ENCODE results near the gene JAZF1. TPM values are rescaled to one million over a fixed set of nuclear protein-coding genes. Genes with fewer than 3 reads are reported as not detected.

Gene JAZF1
- total and polyA plus RNA-seq, 2 of the 8 experiments (the other 6 are each of a cell fraction or from before 2014, with no cell fraction given) = 2.6 to 21.8 TPM

DNA sequence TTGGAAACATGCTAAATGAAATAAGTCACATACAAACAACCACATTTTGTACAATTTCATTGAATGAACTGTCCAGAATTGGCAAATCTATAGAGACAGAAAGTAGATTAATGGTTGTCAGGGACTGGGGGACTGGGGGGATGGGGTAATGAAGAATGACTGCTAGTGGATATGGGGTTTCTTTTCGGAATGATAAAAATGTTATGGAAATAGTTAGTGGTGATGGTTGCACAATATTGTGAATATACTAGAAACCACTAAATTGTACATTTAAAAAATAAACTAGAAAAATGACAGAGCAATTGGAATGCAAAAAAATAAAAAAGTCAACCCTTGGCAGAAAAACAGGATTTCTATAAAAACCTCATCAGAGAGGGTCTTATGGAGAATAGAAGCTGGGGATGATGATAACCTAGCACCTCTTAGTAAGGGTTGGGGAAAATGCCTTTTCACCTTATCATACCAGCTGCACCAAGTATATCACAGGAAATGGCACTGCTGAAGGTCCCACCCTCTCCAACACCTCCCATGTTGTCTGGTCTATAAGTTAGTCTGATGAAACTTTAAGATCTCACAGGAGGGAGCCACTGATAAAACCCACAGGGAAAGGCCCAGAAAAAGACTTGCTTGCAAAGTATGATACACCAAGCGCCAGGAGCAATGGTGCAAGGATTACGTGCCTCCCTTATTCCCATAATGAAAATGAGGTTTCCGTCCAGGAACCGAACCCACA is 23.1 kb upstream of the JAZF1 start:
- H2BK5ac ChIP-seq (ENCODE audit: low read depth, low read length) = no peak overlapping the region
- H3K4me1 ChIP-seq (replicated peaks in 1 of 4; ENCODE audit: control insufficient read depth in 3 of 4, insufficient read depth in 4 of 4, low read length in 3 of 4) = no peaks in the 10 kb centered on the region
- H4K20me1 ChIP-seq (replicated peaks in 1 of 2; ENCODE audit: control insufficient read depth in 1 of 2, insufficient read depth in 2 of 2, low read length in 2 of 2) = no peaks in the 10 kb centered on the region
- H4K5ac ChIP-seq (ENCODE audit: insufficient read length, low read depth, low read length) = no peak overlapping the region
- TF ChIP-seq TCF12 (IDR thresholded peaks at IDR 0.05; ENCODE audit: low read depth, low read length) = no peak
- H3K27ac ChIP-seq (ENCODE audit: low read depth, low read length) = no peak overlapping the region
- ChIA-PET CTCF (ENCODE audit: partially characterized antibody) (interaction anchor here (2.5 kb wide), 1 partner anchor 20 kb away, joined by 7 read pairs; no protein-coding TSS in a partner anchor), POLR2A (ENCODE audit: partially characterized antibody) (no interaction called here)
- no peak overlapping the region for H2BK120ac ChIP-seq (replicated peaks; ENCODE audit: low read depth, low read length)
- H3K4me2 ChIP-seq (ENCODE audit: insufficient read depth in 1 of 2, low read depth in 2 of 2, low read length in 2 of 2) = no peak overlapping the region
- H3K9ac ChIP-seq (replicated peaks in 1 of 4; ENCODE audit: extremely low read depth in 1 of 4, low read depth in 3 of 4, low read length in 3 of 4) = no peak overlapping the region
- H2AFZ ChIP-seq (ENCODE audit: low read length) = no peak overlapping the region
- H2BK20ac ChIP-seq (ENCODE audit: low read length) = no peak overlapping the region
- H3K56ac ChIP-seq (replicated peaks; ENCODE audit: insufficient read length, low read depth, low read length) = no peak overlapping the region
- 98 to 100% methylated on average over 1 to 5 of the region's 5 CpGs for WGBS, 2 experiments (ENCODE audit: extremely low coverage in 1 of 2, insufficient coverage in 1 of 2, insufficient read length in 1 of 2, insufficient replicate concordance in 2 of 2, low coverage in 1 of 2, low lambda C conversion rate in 2 of 2, missing lambda C conversion rate in 1 of 2)
- no peaks in the 10 kb centered on the region for H3K79me2 ChIP-seq (ENCODE audit: control insufficient read depth in 1 of 2, insufficient read depth in 2 of 2, low read length in 2 of 2)
- H3K14ac ChIP-seq (ENCODE audit: insufficient read length) = no peak overlapping the region
- H4K8ac ChIP-seq (ENCODE audit: extremely low read depth, insufficient read depth, low read length) = no peak overlapping the region
- no peak overlapping the region for H3K4me3 ChIP-seq (ENCODE audit: extremely low read depth in 1 of 4, insufficient read depth in 2 of 4, low read depth in 3 of 4, low read length in 4 of 4)
- H3K9me3 ChIP-seq (ENCODE audit: insufficient read depth in 2 of 2, low read depth in 1 of 2, low read length in 1 of 2) = no peaks in the 10 kb centered on the region
- no peak overlapping the region for H3K23ac ChIP-seq (ENCODE audit: insufficient read length)
- H2BK12ac ChIP-seq (ENCODE audit: low read depth, low read length) = no peak overlapping the region
- no peak overlapping the region for H3K4ac ChIP-seq (replicated peaks; ENCODE audit: insufficient read length, low read depth, low read length)
- H2AK5ac ChIP-seq (ENCODE audit: low read depth, low read length) = no peak overlapping the region
- no peaks in the 10 kb centered on the region; the same call in 1 of the 2 replicates for H3K23me2 ChIP-seq (ENCODE audit: low read depth, low read length)
- no peaks in the 10 kb centered on the region for H3K79me1 ChIP-seq (ENCODE audit: low read depth, low read length)
- H3K27me3 ChIP-seq (replicated peaks in 1 of 4; ENCODE audit: control insufficient read depth in 3 of 4, extremely low read depth in 1 of 4, insufficient read depth in 3 of 4, low read length in 3 of 4) = no peaks in the 10 kb centered on the region; a peak in 1 of 7 replicates
- no peak overlapping the region for H3K18ac ChIP-seq (ENCODE audit: extremely low read depth, low read length)
- H4K91ac ChIP-seq (replicated peaks; ENCODE audit: insufficient read length, low read length) = no peak overlapping the region
- no peak for FAIRE-seq
- no peaks in the 10 kb centered on the region for H3K36me3 ChIP-seq (ENCODE audit: control insufficient read depth in 2 of 4, insufficient read depth in 4 of 4, low read length in 3 of 4)
- no peak overlapping the region for H2BK15ac ChIP-seq (ENCODE audit: low read length)
- DNase-seq (ENCODE audit: low read depth in 1 of 2, low spot score in 2 of 2) = no peak

All from H1 (cell line).